ENCODE measurements around the gene PTGER1. TPM values are rescaled to one million over a fixed set of nuclear protein-coding genes. Genes with fewer than 3 reads are reported as not detected.

Gene PTGER1
- total RNA-seq, 2 donors from 2014 or later: 3.6 TPM; not detected in 1

GRCh38 chr19:14479309-14479974 is 4.3 kb upstream of the PTGER1 start:
- WGBS, 2 donors: 93 to 97% methylated on average over 9 to 12 of the region's 14 CpGs
- ATAC-seq: no peak
- Histone ChIP-seq H3K36me3 (replicated peaks in 1 of 2; ENCODE audit: insufficient read depth in 1 of 2, low read depth in 2 of 2) (peaks cover 0 to 6% of the 10 kb centered on the region in 2 donors), H3K27ac (no peak overlapping the region), H3K4me3 (no peak overlapping the region), H3K27me3 (no peaks in the 10 kb centered on the region), H3K4me1 (peaks cover 13% of the 10 kb centered on the region), H3K9me3 (no peaks in the 10 kb centered on the region)
- intact Hi-C loops (cut with DNase I): no loop called here
- DNase-seq: no peak
- TF ChIP-seq POLR2A (IDR thresholded peaks at IDR 0.05) (no peak), CTCF (IDR thresholded peaks at IDR 0.05) (no peak)

- intact Hi-C loops (cut with DNase I): no loop called here
- Histone ChIP-seq H3K36me3 (replicated peaks in 1 of 2; ENCODE audit: insufficient read depth in 1 of 2, low read depth in 2 of 2) (peaks cover 0 to 6% of the 10 kb centered on the region in 2 donors), H3K27ac (no peak overlapping the region), H3K27me3 (peaks cover 0 to 6% of the 10 kb centered on the region in 2 donors), H3K4me3 (no peak overlapping the region), H3K9me3 (no peaks in the 10 kb centered on the region), H3K4me1 (peaks cover 24% of the 10 kb centered on the region)
- 85 to 89% methylated on average over 10 to 24 of the region's 24 CpGs for WGBS, 2 donors
- DNase-seq: no peak
- no peak for TF ChIP-seq POLR2A (IDR thresholded peaks at IDR 0.05)
- no peak for TF ChIP-seq CTCF (IDR thresholded peaks at IDR 0.05)
- ATAC-seq: no peak
Measured at GRCh38 chr19:14478113-14478545, 3.0 kb upstream of the PTGER1 start.

GRCh38 chr19:14477418-14478112 is 2.4 kb upstream of the PTGER1 start:
- H3K27me3 ChIP-seq: peaks cover 0 to 12% of the 10 kb centered on the region in 2 donors
- H3K36me3 ChIP-seq (replicated peaks in 1 of 2; ENCODE audit: insufficient read depth in 1 of 2, low read depth in 2 of 2): peaks cover 0 to 6% of the 10 kb centered on the region in 2 donors
- no peak overlapping the region for H3K27ac ChIP-seq
- 76 to 84% methylated on average over 6 to 10 of the region's 10 CpGs for WGBS, 2 donors
- ATAC-seq (no peak), DNase-seq (no peak)
- no peak for TF ChIP-seq CTCF (IDR thresholded peaks at IDR 0.05)
- TF ChIP-seq POLR2A (IDR thresholded peaks at IDR 0.05): no peak
- intact Hi-C loops (cut with DNase I): no loop called here
- peaks cover 30% of the 10 kb centered on the region for H3K4me1 ChIP-seq
- no peaks in the 10 kb centered on the region for H3K9me3 ChIP-seq
- no peak overlapping the region for H3K4me3 ChIP-seq

- intact Hi-C loops (cut with DNase I): no loop called here
Measured at GRCh38 chr19:14476673-14477401, 1.7 kb upstream of the PTGER1 start.

More at GRCh38 chr19:14476673-14477401, 1.7 kb upstream of the PTGER1 start:
- H3K4me3 ChIP-seq: no peak overlapping the region
- WGBS, 2 donors: 39 to 64% methylated on average over 22 of the region's 26 CpGs
- ATAC-seq: no peak
- peaks cover 37% of the 10 kb centered on the region for H3K4me1 ChIP-seq
- no peak for DNase-seq
- TF ChIP-seq POLR2A (IDR thresholded peaks at IDR 0.05) (no peak), CTCF (IDR thresholded peaks at IDR 0.05) (no peak)
- H3K27me3 ChIP-seq: peaks cover 0 to 15% of the 10 kb centered on the region in 2 donors
- H3K36me3 ChIP-seq (replicated peaks in 1 of 2; ENCODE audit: insufficient read depth in 1 of 2, low read depth in 2 of 2): peaks cover 0 to 6% of the 10 kb centered on the region in 2 donors
- no peaks in the 10 kb centered on the region for H3K9me3 ChIP-seq
- no peak overlapping the region for H3K27ac ChIP-seq
